ENCODE results near the gene CCDC9B.

CCDC9B gene

DNA sequence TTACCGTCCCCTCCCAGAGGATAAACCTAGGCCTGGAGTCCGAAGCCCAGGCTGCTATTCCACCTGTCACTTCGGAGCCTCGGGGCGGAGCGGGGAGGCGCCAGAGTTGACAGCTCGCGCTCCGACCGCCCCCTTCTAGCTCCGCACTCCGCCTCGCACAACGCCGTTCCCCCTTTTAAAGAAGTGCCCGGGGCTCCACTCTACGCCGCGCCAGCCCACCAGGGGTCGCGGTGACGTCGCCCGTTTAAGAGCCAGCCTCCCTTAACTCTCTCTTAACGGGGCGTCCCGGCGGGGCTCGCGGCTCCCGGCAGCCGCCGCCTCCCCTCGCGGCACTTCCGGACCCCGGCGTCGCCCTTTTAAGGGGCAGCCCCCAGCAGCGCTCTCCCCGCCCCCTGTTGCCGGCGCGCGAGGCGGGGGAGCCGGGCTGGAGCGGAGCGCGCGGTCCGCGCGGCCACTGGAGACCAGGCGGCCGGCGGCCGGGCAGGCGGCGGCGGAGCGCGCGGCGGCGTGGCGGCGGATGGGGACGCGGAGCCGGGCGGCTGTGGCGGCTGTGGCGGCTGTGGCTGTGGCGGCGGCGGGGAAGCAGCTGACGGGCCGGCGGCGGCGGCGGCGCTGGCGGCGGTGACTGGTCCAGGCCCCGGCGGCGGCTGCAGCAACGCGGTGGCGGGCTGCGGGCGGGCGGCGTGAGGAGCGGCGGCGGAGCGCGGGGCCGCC is 17.3 kb downstream of the CCDC9B start, which contains the start of gene INAFM2:
TSS of gene INAFM2 (plus strand) at position 454 of the 714 bp plus-strand sequence. CDS start 364 bp downstream, outside the sequence.
- Histone ChIP-seq H3K27ac (peak within 1 kb of the TSS; percentile 95 to 98), H3K4me3 (peak within 1 kb of the TSS; percentile 98)
- DNase-seq (ENCODE audit: low spot score) = peak; percentile 93
- TF ChIP-seq, protein P1, sequence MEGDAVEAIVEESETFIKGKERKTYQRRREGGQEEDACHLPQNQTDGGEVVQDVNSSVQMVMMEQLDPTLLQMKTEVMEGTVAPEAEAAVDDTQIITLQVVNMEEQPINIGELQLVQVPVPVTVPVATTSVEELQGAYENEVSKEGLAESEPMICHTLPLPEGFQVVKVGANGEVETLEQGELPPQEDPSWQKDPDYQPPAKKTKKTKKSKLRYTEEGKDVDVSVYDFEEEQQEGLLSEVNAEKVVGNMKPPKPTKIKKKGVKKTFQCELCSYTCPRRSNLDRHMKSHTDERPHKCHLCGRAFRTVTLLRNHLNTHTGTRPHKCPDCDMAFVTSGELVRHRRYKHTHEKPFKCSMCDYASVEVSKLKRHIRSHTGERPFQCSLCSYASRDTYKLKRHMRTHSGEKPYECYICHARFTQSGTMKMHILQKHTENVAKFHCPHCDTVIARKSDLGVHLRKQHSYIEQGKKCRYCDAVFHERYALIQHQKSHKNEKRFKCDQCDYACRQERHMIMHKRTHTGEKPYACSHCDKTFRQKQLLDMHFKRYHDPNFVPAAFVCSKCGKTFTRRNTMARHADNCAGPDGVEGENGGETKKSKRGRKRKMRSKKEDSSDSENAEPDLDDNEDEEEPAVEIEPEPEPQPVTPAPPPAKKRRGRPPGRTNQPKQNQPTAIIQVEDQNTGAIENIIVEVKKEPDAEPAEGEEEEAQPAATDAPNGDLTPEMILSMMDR (IDR thresholded peaks at IDR 0.05) = peak; percentile 38

DNA sequence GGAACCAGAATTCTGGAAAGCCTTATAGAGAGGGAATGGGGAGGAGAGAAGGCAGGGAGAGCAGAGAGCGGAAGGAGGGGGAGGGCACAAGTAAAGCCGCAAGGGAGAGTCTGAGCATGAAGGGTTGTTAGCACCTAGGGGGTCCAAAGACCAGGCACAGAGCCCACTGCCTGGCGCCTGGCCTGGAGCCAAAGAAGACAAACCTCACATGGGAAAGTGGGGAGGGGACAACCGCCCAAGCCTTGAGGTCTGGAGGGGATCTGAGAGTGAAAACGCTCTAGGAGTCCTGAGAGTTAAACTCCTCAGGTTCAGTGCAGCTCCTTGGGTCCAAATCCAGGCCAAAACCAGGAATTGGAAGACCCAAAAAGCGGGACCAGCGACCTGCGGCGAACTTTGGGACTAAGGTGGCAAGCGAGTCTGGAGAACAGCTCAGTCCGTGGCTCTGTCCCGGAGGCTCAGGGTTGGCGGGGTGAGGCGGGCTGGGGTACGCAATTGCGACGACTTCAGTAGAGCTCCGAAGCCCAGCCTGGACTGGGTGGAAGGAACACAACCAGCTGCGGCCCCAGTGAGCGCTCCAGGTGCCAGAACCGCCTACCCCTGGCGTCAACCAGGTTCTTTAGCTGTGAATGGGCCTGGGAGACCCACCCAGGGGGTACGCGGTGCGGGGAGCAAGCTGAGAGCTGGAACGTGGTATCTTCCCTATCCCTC is 18.1 kb downstream of the CCDC9B start:
- no peak for DNase-seq (ENCODE audit: low spot score)
- H3K27ac ChIP-seq = peak overlapping the region; percentile 73 to 98
- TF ChIP-seq, protein P1 (IDR thresholded peaks at IDR 0.05) = no peak
- H3K4me3 ChIP-seq = peak overlapping the region; percentile 98

GRCh38 chr15:40320931-40321371 is 19.8 kb downstream of the CCDC9B start:
- Histone ChIP-seq H3K27ac (peak overlapping the region in 1 of 2 donors; percentile 38), H3K4me3 (no peak overlapping the region)
- no peak for DNase-seq (ENCODE audit: low spot score)
- TF ChIP-seq, protein P1 (IDR thresholded peaks at IDR 0.05) = peak; percentile 78

DNA sequence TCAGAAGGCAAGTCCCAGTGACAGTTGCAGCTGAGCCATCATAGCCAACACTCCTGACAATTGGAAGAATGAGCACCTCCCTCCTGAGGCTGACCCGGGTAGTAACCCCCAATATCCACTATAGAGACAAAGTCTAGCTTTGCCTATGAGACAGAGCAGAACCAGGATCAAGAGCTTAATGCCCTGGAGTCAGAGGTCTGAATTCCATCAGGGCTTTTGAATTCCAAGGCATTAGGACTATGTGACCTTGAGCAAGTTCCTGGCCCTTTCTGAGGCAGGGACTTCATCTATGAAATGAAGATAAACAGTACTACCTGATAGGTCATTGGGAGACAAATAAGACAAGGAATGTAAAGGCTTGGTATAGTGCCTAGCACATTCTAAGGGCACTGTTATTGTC is 20.3 kb downstream of the CCDC9B start:
- H3K4me3 ChIP-seq = no peak overlapping the region
- TF ChIP-seq, protein P1 (IDR thresholded peaks at IDR 0.05) = no peak
- H3K27ac ChIP-seq = no peak overlapping the region
- no peak for DNase-seq (ENCODE audit: low spot score)

DNA sequence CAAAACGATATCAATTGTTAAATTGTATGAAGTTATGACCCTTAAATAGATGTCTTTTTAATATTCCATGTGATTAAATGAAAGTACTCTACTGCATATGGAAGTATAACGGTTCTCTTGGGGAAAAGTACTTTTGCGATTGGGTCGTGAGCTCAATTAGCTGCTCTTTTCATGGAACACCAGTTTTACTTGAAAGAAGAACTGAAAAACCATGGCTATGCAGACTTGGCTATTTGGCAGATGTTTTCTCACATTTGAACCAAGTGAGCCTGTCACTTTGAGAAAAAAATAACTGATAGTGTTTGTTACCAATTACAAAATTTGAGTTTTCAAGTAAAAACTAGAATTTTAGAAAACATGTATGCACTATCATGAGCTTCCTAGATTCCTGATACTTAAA is 23.2 kb downstream of the CCDC9B start:
- no peak for DNase-seq (ENCODE audit: low spot score)
- Histone ChIP-seq H3K4me3 (no peak overlapping the region), H3K27ac (no peak overlapping the region)
- TF ChIP-seq, protein P1 (IDR thresholded peaks at IDR 0.05) = no peak

- TF ChIP-seq, protein P1 (IDR thresholded peaks at IDR 0.05) = no peak
- no peak overlapping the region for H3K4me3 ChIP-seq
- H3K27ac ChIP-seq = no peak overlapping the region
- DNase-seq (ENCODE audit: low spot score) = no peak
Observed at GRCh38 chr15:40316931-40317330, 23.8 kb downstream of the CCDC9B start.

Measured in coronary artery (tissue), 2 donors.